ENCODE data around the gene AUTS2.

Gene AUTS2

GRCh38 chr7:69624435-69625230 lies 26.4 kb downstream of the AUTS2 start:
- DNase-seq (ENCODE audit: low spot score), result no peak

- no peak for DNase-seq (ENCODE audit: low spot score)
These were observed 27.0 kb downstream of the AUTS2 start for GRCh38 chr7:69625238-69625637.

- DNase-seq (ENCODE audit: low spot score), result no peak
These were observed 27.5 kb downstream of the AUTS2 start for GRCh38 chr7:69625798-69626197.

GRCh38 chr7:69630292-69630691 lies 32.0 kb downstream of the AUTS2 start:
- no peak for DNase-seq (ENCODE audit: low spot score)

- no peak for DNase-seq (ENCODE audit: low spot score)
These were observed 32.9 kb downstream of the AUTS2 start for GRCh38 chr7:69631131-69631530.

GRCh38 chr7:69632280-69632679 lies 34.0 kb downstream of the AUTS2 start:
- no peak for DNase-seq (ENCODE audit: low spot score)

- no peak for DNase-seq (ENCODE audit: low spot score)
These were observed 35.0 kb downstream of the AUTS2 start for GRCh38 chr7:69633122-69633831.

GRCh38 chr7:69635555-69636185 lies 37.4 kb downstream of the AUTS2 start:
- no peak for DNase-seq (ENCODE audit: low spot score)

- no peak for DNase-seq (ENCODE audit: low spot score)
These were observed 40.4 kb downstream of the AUTS2 start for GRCh38 chr7:69638674-69639073.

- no peak for DNase-seq (ENCODE audit: low spot score)
These were observed 41.9 kb downstream of the AUTS2 start for GRCh38 chr7:69640216-69640615.

GRCh38 chr7:69640925-69641594 lies 42.8 kb downstream of the AUTS2 start:
- DNase-seq (ENCODE audit: low spot score), result no peak

- no peak for DNase-seq (ENCODE audit: low spot score)
These were observed 45.0 kb downstream of the AUTS2 start for GRCh38 chr7:69643265-69643664.

- DNase-seq (ENCODE audit: low spot score), result no peak
These were observed 45.6 kb downstream of the AUTS2 start for GRCh38 chr7:69643708-69644445.

- no peak for DNase-seq (ENCODE audit: low spot score)
These were observed 47.4 kb downstream of the AUTS2 start for GRCh38 chr7:69645683-69646082.

- DNase-seq (ENCODE audit: low spot score), result no peak
These were observed 52.9 kb downstream of the AUTS2 start for GRCh38 chr7:69651101-69651590.

- DNase-seq (ENCODE audit: low spot score), result no peak
These were observed 54.8 kb downstream of the AUTS2 start for GRCh38 chr7:69652947-69653701.

GRCh38 chr7:69653806-69654205 lies 55.5 kb downstream of the AUTS2 start:
- no peak for DNase-seq (ENCODE audit: low spot score)

- DNase-seq (ENCODE audit: low spot score), result no peak
These were observed 56.1 kb downstream of the AUTS2 start for GRCh38 chr7:69654381-69654780.

- no peak for DNase-seq (ENCODE audit: low spot score)
These were observed 56.8 kb downstream of the AUTS2 start for GRCh38 chr7:69654849-69655707.

GRCh38 chr7:69656077-69656476 lies 57.8 kb downstream of the AUTS2 start:
- no peak for DNase-seq (ENCODE audit: low spot score)

Measured in D341Med (cell line).